Kidney epithelial cell (primary cell): ENCODE results near the gene ATP1B3. TPM values are rescaled to one million over a fixed set of nuclear protein-coding genes. Genes with fewer than 3 reads are reported as not detected.
"Not testable (repeated sequence)": the region's sequence is repeated elsewhere in the genome, so short reads cannot be mapped to it uniquely, and the experiment has no call there.

ENCODE experiments used
- DNase-seq: peaks from one replicate; pipeline ENCODE4 v3.0.0-alpha.2; 2010; ENCODE audit warnings: low read depth
- H3K27me3 ChIP-seq: 2 replicates; pipeline ENCODE4 v1.6.0; 2011; ENCODE audit warnings: low read length; ENCODE audit not compliant: control insufficient read depth, insufficient read depth
- H3K36me3 ChIP-seq: 2 replicates; pipeline ENCODE4 v1.5.1; 2011; ENCODE audit warnings: low read length; ENCODE audit not compliant: control insufficient read depth, insufficient read depth
- H3K4me3 ChIP-seq: 2 replicates; pipeline ENCODE4 v1.5.1; 2011; ENCODE audit warnings: low read depth, mild to moderate bottlenecking, control low read depth, low read length
- total RNA-seq: library from RNA; depleted of rRNA; stranded (reverse); fragments of >200 nt; gene quantifications from 2 replicates; pipeline ENCODE4 v1.2.3, GENCODE V29; 2015
- TF ChIP-seq, protein P1 (sequence below): IDR thresholded peaks from 2 replicates; pipeline ENCODE4 v1.5.1; 2011; ENCODE audit warnings: mild to moderate bottlenecking, moderate library complexity, low read length, control low read depth, inconsistent platforms; ENCODE audit not compliant: insufficient read depth, poor library complexity, severe bottlenecking

Gene ATP1B3
- total RNA-seq, 1 donor from 2014 or later: 50.8 TPM

DNA sequence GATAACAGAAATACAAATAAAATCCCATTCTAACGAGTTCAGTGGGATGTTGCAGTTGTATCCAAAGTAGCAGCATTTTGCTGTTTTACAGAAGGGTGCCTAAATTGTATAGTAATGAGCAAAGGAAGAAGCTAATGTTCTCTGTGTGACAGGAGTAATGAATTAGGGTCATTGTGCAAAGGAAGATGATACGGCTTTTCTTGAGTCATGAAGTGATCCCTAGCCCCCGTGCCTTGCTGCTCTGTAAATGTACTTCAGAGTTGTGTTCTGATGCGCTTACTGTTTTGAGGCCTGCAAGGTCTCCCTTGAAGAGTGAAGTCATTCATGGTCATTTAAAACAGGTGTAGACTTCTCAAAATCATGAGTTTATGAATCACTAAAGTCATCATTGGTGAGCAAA is 37.9 kb downstream of the ATP1B3 start:
- Histone ChIP-seq H3K27me3 (no peaks in the 10 kb centered on the region), H3K36me3 (peaks cover 2% of the 10 kb centered on the region), H3K4me3 (no peak overlapping the region)
- no peak for DNase-seq
- TF ChIP-seq, protein P1, sequence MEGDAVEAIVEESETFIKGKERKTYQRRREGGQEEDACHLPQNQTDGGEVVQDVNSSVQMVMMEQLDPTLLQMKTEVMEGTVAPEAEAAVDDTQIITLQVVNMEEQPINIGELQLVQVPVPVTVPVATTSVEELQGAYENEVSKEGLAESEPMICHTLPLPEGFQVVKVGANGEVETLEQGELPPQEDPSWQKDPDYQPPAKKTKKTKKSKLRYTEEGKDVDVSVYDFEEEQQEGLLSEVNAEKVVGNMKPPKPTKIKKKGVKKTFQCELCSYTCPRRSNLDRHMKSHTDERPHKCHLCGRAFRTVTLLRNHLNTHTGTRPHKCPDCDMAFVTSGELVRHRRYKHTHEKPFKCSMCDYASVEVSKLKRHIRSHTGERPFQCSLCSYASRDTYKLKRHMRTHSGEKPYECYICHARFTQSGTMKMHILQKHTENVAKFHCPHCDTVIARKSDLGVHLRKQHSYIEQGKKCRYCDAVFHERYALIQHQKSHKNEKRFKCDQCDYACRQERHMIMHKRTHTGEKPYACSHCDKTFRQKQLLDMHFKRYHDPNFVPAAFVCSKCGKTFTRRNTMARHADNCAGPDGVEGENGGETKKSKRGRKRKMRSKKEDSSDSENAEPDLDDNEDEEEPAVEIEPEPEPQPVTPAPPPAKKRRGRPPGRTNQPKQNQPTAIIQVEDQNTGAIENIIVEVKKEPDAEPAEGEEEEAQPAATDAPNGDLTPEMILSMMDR: no peak

DNA sequence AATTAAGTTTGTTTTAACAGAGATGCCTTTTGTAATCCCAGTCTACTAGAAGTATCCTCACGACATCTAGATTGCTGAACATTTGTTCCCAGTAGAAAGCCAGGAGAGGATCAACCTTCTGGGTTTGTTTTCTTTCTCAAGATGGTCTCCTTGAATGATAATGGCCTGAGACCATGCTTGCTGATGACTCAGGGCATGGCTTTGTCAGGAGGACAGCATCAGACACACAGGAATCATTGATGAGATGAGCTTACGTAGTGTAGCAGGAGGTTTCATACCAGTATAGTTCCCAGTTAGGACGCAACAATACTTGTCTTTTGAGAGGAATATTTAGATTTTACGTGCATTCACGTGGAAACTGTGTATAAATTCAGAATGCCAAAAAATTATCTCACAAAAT is 38.6 kb downstream of the ATP1B3 start:
- H3K36me3 ChIP-seq: no peaks in the 10 kb centered on the region
- H3K27me3 ChIP-seq: no peaks in the 10 kb centered on the region
- no peak for DNase-seq
- TF ChIP-seq, protein P1: no peak
- H3K4me3 ChIP-seq: no peak overlapping the region

DNA sequence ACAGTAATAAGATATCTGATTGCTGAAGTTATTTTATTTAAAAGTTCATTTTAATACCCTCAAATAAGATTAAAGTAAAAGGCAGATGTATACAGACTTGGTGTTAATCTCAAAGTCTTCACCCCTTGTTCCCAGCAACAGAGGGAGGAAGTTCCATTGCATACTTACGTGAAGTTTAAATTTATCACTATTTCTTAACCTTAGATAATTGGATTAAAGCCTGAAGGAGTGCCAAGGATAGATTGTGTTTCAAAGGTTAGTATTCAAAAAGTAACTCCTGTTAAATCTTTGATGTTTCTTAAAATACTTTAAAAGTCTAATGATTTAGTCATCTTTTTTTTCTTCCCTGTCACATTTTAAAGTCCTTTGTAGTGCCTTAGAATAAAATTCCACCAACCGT is 39.3 kb downstream of the ATP1B3 start:
- no peak overlapping the region for H3K4me3 ChIP-seq
- DNase-seq: no peak
- TF ChIP-seq, protein P1: no peak
- H3K36me3 ChIP-seq: no peaks in the 10 kb centered on the region
- H3K27me3 ChIP-seq: no peaks in the 10 kb centered on the region

DNA sequence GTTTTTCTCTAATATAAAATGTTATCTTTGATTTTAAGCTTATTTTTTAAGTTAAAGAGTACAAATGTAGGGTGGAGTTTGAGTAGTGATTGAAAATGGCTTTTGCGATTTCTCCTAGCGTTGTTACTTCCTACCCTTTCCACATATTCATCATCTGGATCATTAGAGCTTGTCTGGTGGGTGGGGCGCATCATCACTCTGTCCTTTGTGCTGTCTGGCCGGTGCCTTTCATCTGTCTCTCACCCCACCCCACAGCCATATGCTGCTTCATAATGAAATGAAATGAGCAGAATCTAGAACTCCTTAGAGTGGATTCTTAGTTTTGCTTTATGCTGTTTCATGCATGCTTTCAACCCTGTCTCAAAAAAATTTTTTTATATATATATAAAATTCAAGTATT is 44.3 kb downstream of the ATP1B3 start:
- DNase-seq: no peak
- H3K27me3 ChIP-seq: no peaks in the 10 kb centered on the region
- H3K36me3 ChIP-seq: no peaks in the 10 kb centered on the region
- TF ChIP-seq, protein P1: no peak
- H3K4me3 ChIP-seq: no peak overlapping the region

DNA sequence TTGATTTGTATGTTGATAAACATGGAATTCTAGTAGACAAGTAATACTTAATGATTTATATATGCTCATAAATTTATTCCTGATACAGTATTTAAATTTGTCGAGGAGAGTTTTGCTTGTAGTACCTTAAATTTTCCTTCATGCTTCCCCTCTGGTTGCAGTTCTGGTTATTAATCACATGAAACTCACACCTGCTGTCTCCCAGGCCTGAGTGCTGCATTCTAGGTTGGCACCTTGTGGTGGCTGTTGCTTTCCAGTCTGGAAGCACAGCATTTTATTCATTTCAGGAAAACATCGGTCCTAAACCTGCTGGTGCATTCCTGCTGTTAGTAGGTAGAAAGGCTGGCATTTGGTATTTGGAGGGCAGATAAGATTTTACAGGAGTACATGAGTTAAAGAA is 44.9 kb downstream of the ATP1B3 start:
- H3K27me3 ChIP-seq: no peaks in the 10 kb centered on the region
- H3K36me3 ChIP-seq: no peaks in the 10 kb centered on the region
- no peak overlapping the region for H3K4me3 ChIP-seq
- DNase-seq: no peak
- TF ChIP-seq, protein P1: no peak

DNA sequence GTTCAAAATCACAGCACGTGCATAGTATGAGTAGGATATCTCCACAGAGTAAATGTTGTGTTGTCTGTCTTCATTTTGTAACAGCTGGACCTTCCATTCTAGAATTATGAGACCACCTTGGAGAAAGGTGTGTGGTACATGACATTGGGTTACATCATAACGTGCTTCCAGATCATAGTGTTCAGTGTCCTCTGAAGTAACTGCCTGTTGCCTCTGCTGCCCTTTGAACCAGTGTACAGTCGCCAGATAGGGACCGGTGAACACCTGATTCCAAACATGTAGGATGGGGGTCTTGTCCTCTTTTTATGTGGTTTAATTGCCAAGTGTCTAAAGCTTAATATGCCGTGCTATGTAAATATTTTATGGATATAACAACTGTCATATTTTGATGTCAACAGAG is 49.2 kb downstream of the ATP1B3 start:
- H3K4me3 ChIP-seq, H3K27me3 ChIP-seq, H3K36me3 ChIP-seq, DNase-seq: not testable (repeated sequence)
